RWPE2 (cell line): ENCODE results near the gene JKAMP.

Source experiments
- ATAC-seq: fragments of 200-7000 bp; cut with Tn5 transposase; 3 replicates; pipeline ENCODE4 v1.9.1; 2021; ENCODE audit warnings: low read depth
- DNase-seq: peaks from one replicate; pipeline ENCODE4 v3.0.0-alpha.2; 2020; ENCODE audit warnings: low spot score
- H3K27ac ChIP-seq: fragments of 450-650 bp; 2 replicates; pipeline ENCODE4 v1.5.1; 2017; ENCODE audit warnings: mild to moderate bottlenecking; ENCODE audit not compliant: poor library complexity, severe bottlenecking
- H3K27me3 ChIP-seq: fragments of 250-450 bp; sonication (Bioruptor Pico); 2 replicates; pipeline ENCODE4 v1.5.1; 2021; ENCODE audit warnings: mild to moderate bottlenecking, moderate library complexity; ENCODE audit not compliant: insufficient read depth, poor library complexity, severe bottlenecking
- H3K36me3 ChIP-seq: fragments of 250-450 bp; sonication (Bioruptor Pico); 2 replicates; pipeline ENCODE4 v1.5.1; 2020; ENCODE audit warnings: low read depth, mild to moderate bottlenecking, moderate library complexity
- H3K4me1 ChIP-seq: fragments of 250-450 bp; sonication (Bioruptor Pico); 2 replicates; pipeline ENCODE4 v1.5.1; 2021; ENCODE audit warnings: mild to moderate bottlenecking, moderate library complexity; ENCODE audit not compliant: insufficient read depth, poor library complexity, severe bottlenecking
- H3K4me3 ChIP-seq: fragments of 250-450 bp; sonication (Bioruptor Pico); 2 replicates; pipeline ENCODE4 v1.5.1; 2021; ENCODE audit warnings: mild to moderate bottlenecking, moderate library complexity; ENCODE audit not compliant: severe bottlenecking
- H3K9me3 ChIP-seq: fragments of 250-450 bp; sonication (Bioruptor Pico); 2 replicates; pipeline ENCODE4 v1.5.1; 2021; ENCODE audit warnings: mild to moderate bottlenecking, moderate library complexity; ENCODE audit not compliant: severe bottlenecking
- TF ChIP-seq, protein P1 (sequence below): fragments of 450-650 bp; IDR thresholded peaks from one replicate; pipeline ENCODE4 v1.5.1; 2017; ENCODE audit warnings: mild to moderate bottlenecking, moderate library complexity; ENCODE audit not compliant: poor library complexity, severe bottlenecking

JKAMP gene

DNA sequence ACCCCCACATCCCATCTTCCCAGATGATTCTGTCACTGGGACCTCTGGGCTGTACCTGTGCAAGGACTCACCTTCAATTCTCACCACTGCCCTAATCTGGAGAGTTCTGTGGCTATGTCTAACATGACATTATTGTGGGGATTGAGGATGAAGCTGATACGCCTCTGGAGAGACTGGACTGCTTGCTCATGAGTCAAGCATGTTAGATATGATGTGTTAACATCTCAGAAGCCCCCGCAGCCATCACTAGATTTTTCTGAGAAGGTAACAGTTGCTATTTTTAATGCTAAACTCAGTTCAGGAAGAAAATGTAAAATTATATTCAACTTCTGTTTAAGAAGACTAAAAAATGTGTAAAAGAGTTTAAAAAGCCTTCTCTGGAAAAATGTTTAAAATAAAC lies 25.7 kb downstream of the JKAMP start:
- ATAC-seq (no peak; the same call in 2 of the 3 replicates), DNase-seq (no peak)
- TF ChIP-seq, protein P1, sequence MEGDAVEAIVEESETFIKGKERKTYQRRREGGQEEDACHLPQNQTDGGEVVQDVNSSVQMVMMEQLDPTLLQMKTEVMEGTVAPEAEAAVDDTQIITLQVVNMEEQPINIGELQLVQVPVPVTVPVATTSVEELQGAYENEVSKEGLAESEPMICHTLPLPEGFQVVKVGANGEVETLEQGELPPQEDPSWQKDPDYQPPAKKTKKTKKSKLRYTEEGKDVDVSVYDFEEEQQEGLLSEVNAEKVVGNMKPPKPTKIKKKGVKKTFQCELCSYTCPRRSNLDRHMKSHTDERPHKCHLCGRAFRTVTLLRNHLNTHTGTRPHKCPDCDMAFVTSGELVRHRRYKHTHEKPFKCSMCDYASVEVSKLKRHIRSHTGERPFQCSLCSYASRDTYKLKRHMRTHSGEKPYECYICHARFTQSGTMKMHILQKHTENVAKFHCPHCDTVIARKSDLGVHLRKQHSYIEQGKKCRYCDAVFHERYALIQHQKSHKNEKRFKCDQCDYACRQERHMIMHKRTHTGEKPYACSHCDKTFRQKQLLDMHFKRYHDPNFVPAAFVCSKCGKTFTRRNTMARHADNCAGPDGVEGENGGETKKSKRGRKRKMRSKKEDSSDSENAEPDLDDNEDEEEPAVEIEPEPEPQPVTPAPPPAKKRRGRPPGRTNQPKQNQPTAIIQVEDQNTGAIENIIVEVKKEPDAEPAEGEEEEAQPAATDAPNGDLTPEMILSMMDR: no peak
- H3K27ac ChIP-seq: no peak overlapping the region
- no peaks in the 10 kb centered on the region for H3K4me1 ChIP-seq
- H3K27me3 ChIP-seq: no peaks in the 10 kb centered on the region
- H3K9me3 ChIP-seq: peaks cover 2% of the 10 kb centered on the region
- peaks cover 2% of the 10 kb centered on the region; the same call in 1 of the 2 replicates for H3K36me3 ChIP-seq
- no peak overlapping the region for H3K4me3 ChIP-seq

DNA sequence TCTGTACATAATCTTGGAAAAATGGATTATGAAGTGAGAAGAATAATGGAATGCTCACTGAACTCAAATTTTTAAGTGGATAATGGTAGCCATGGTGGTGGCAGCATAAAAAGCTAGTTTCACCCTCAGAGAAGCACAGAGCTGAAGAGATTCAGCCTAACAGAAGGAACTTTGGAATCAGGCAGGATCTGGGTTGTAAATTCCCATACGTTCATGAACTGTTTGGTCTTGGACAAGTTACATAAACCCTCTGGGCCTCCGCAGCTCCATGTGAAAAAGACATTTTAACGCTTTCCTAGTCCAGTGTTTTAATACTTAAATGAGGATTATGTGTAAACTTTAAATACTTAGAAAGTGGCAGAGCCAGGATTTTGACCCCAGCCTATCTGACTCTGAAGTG lies 26.6 kb downstream of the JKAMP start:
- ATAC-seq: no peak

DNA sequence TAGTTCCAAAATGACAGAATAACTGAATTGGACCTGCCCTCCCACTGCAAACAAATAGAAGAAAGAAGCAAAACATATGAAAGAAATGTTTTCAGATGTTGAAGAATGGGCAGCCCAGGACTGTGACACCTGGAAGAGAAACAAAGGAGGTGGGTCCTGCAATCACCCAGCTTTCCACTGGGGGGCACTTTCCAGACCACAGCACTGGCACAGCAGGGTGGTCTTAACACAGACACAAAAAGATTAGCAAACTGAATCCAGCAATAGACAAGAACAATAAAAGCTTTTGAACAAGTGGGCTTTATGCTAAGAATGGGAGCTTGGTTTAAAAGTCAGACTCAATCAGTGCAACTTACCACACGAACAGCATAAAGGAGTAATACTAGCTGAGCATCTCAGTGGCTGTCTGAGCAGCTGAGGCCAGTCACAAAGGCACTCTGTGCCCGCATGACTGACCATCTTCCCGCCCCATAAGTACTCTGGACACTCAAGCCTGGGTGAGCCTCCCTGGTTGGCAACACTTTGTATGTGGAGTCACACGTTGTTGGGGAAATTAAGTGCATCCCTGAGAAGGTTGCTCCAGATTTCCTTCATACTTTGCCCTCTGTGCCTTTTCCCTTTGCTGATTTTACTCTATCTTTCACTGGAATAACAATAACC lies 27.7 kb downstream of the JKAMP start:
- ATAC-seq (no peak; the same call in 2 of the 3 replicates), DNase-seq (no peak)
- TF ChIP-seq, protein P1: peak; percentile 44
- Histone ChIP-seq H3K9me3 (peaks cover 2% of the 10 kb centered on the region), H3K4me1 (no peaks in the 10 kb centered on the region), H3K4me3 (no peak overlapping the region), H3K36me3 (no peaks in the 10 kb centered on the region), H3K27ac (no peak overlapping the region), H3K27me3 (no peaks in the 10 kb centered on the region)

More for the DNA sequence above, 26.6 kb downstream of the JKAMP start:
- TF ChIP-seq, protein P1: no peak
- Histone ChIP-seq H3K36me3 (no peaks in the 10 kb centered on the region), H3K4me1 (no peaks in the 10 kb centered on the region), H3K27me3 (no peaks in the 10 kb centered on the region), H3K9me3 (peaks cover 2% of the 10 kb centered on the region), H3K27ac (no peak overlapping the region), H3K4me3 (no peak overlapping the region)
- DNase-seq: no peak

DNA sequence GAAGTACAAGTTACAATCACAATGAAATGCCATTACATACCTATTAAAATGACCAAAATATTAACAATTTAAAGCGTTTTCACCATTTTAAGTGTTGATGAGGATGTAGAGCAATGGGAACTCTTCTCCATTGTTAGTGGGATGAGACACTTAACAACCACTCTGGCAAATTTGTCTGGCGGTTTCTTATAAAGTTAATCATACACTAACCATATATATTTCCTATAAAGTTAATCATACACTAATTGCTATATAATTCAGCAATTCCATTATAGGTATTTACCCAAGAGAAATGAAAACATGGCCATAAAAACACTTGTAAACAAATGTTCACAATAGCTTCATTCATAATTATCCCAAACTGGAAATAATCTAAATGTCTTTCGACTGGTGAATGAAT lies 35.9 kb downstream of the JKAMP start:
- peaks cover 3% of the 10 kb centered on the region for H3K27me3 ChIP-seq
- H3K36me3 ChIP-seq: no peaks in the 10 kb centered on the region
- H3K4me3 ChIP-seq: no peak overlapping the region
- TF ChIP-seq, protein P1: no peak
- no peak for ATAC-seq
- no peak for DNase-seq
- no peak overlapping the region for H3K27ac ChIP-seq
- no peaks in the 10 kb centered on the region for H3K4me1 ChIP-seq
- no peaks in the 10 kb centered on the region for H3K9me3 ChIP-seq

DNA sequence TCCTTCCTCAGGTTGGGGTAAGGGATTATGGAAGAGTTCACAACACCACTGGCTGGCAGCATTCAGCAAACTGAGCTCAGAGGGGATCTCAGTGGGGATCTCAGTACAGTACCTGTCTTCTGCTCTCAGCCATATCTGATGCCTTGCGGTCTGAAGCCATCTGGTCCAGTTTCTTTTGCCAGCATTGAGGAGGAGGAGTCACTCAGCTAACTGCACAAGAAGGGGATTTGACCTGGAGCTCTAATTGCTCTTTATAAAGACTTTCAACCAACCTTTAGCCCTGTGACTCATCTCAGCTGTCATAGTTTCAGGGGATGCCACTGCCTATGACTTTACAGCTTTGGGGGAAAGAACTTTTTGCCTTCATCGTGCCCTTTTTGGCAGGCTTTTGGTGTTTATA lies 44.9 kb downstream of the JKAMP start:
- Histone ChIP-seq H3K9me3 (no peaks in the 10 kb centered on the region), H3K4me3 (no peak overlapping the region), H3K4me1 (no peaks in the 10 kb centered on the region), H3K27me3 (peaks cover 14% of the 10 kb centered on the region), H3K27ac (no peak overlapping the region), H3K36me3 (no peaks in the 10 kb centered on the region)
- no peak for DNase-seq
- no peak for ATAC-seq
- TF ChIP-seq, protein P1: no peak
